Glomerular visceral epithelial cell (primary cell): ENCODE data around the gene ZNF385D.
A peak's percentile ranks its signal among the peaks of the same experiment; 100 is the strongest.

Source experiments
- DNase-seq: peaks from one replicate; pipeline ENCODE4 v3.0.0-alpha.2; 2016; ENCODE audit errors: extremely low spot score

ZNF385D gene

GRCh38 chr3:21601178-21601577 lies 149.8 kb downstream of the ZNF385D start:
- no peak for DNase-seq

- no peak for DNase-seq
These were observed 151.1 kb downstream of the ZNF385D start for GRCh38 chr3:21599890-21600289.

GRCh38 chr3:21592828-21593227 lies 158.2 kb downstream of the ZNF385D start:
- no peak for DNase-seq

GRCh38 chr3:21587894-21588293 lies 163.1 kb downstream of the ZNF385D start:
- DNase-seq = no peak

- DNase-seq = no peak
These were observed 165.7 kb downstream of the ZNF385D start for GRCh38 chr3:21585216-21585740.

GRCh38 chr3:21573291-21573690 lies 177.7 kb downstream of the ZNF385D start:
- DNase-seq = no peak

- no peak for DNase-seq
These were observed 186.5 kb downstream of the ZNF385D start for GRCh38 chr3:21564531-21564930.

- DNase-seq = peak; percentile 11
These were observed 188.8 kb downstream of the ZNF385D start for GRCh38 chr3:21562243-21562642.

- DNase-seq = no peak
These were observed 189.5 kb downstream of the ZNF385D start for GRCh38 chr3:21561472-21561871.

GRCh38 chr3:21551019-21551418 lies 200.0 kb downstream of the ZNF385D start:
- DNase-seq = peak; percentile 43

GRCh38 chr3:21544076-21544462 lies 206.9 kb downstream of the ZNF385D start:
- no peak for DNase-seq

- DNase-seq = no peak
These were observed 207.5 kb downstream of the ZNF385D start for GRCh38 chr3:21543380-21544075.

- no peak for DNase-seq
These were observed 208.2 kb downstream of the ZNF385D start for GRCh38 chr3:21542656-21543379.

- no peak for DNase-seq
These were observed 210.7 kb downstream of the ZNF385D start for GRCh38 chr3:21540265-21540664.

GRCh38 chr3:21534462-21534861 lies 216.5 kb downstream of the ZNF385D start:
- no peak for DNase-seq

GRCh38 chr3:21533002-21533401 lies 218.0 kb downstream of the ZNF385D start:
- DNase-seq = no peak

GRCh38 chr3:21531909-21532308 lies 219.1 kb downstream of the ZNF385D start:
- no peak for DNase-seq

GRCh38 chr3:21528291-21528995 lies 222.6 kb downstream of the ZNF385D start:
- DNase-seq = no peak

- DNase-seq = no peak
These were observed 224.5 kb downstream of the ZNF385D start for GRCh38 chr3:21526461-21526860.

GRCh38 chr3:21524133-21524532 lies 226.9 kb downstream of the ZNF385D start:
- no peak for DNase-seq

- no peak for DNase-seq
These were observed 230.7 kb downstream of the ZNF385D start for GRCh38 chr3:21520106-21520963.

GRCh38 chr3:21517184-21517583 lies 233.8 kb downstream of the ZNF385D start:
- DNase-seq = no peak
